Fibroblast of skin of abdomen (primary cell): ENCODE results near the gene AMZ1.

Experiments used
- DNase-seq: peaks from one replicate; pipeline ENCODE4 v3.0.0-alpha.2; 2013

Gene AMZ1

GRCh38 chr7:2754912-2755311 is 66.9 kb downstream of the AMZ1 start:
- DNase-seq, result no peak

GRCh38 chr7:2755531-2755930 is 67.5 kb downstream of the AMZ1 start:
- no peak for DNase-seq

GRCh38 chr7:2757361-2757903 is 69.4 kb downstream of the AMZ1 start:
- DNase-seq, result no peak

GRCh38 chr7:2757904-2758672 is 70.1 kb downstream of the AMZ1 start:
- peak; percentile 99 for DNase-seq

GRCh38 chr7:2758673-2759616 is 70.9 kb downstream of the AMZ1 start:
- DNase-seq, result no peak

- DNase-seq, result no peak
Measured at GRCh38 chr7:2759736-2760097, 71.7 kb downstream of the AMZ1 start.

- DNase-seq, result peak; percentile 51
Measured at GRCh38 chr7:2760098-2760889, 72.3 kb downstream of the AMZ1 start.

GRCh38 chr7:2761131-2761624 is 73.2 kb downstream of the AMZ1 start:
- no peak for DNase-seq

GRCh38 chr7:2761801-2762497 is 73.9 kb downstream of the AMZ1 start:
- no peak for DNase-seq

GRCh38 chr7:2763597-2763996 is 75.6 kb downstream of the AMZ1 start:
- DNase-seq, result no peak

GRCh38 chr7:2764621-2765020 is 76.6 kb downstream of the AMZ1 start:
- DNase-seq, result no peak
